K562 (cell line): ENCODE results near the gene VWA3A. TPM values are rescaled to one million over a fixed set of nuclear protein-coding genes. Genes with fewer than 3 reads are reported as not detected.

Experiments
- ATAC-seq: fragments of 200-7000 bp; cut with Tn5 transposase; 3 replicates; pipeline ENCODE4 v1.9.1; 2020; ENCODE audit warnings: moderate library complexity
- BruUV-seq: library from RNA; stranded (reverse); fragments of 400-500 nt; replicated peaks from 2 replicates; lab custom pipeline; 2021; lab: Mats Ljungman, UMichigan
- CTCF ChIA-PET: fragments of 300-600 bp; formaldehyde crosslinking; extraction: SDS; loops from one replicate; lab custom pipeline; 2021; ENCODE audit warnings: low intra/inter-chr PET ratio; lab: Yijun Ruan, JAX
- POLR2A ChIA-PET: fragments of 300-600, 350-650 bp; sonication (Branson Sonifier 250); formaldehyde crosslinking; extraction: SDS; loops from one replicate; lab custom pipeline; 2021; ENCODE audit warnings: antibody characterized with exemption, inconsistent platforms; lab: Yijun Ruan, JAX
- DNase-seq, 4 experiments: peaks; one replicate each; pipeline versions ENCODE4 v3.0.0 to v3.0.0-alpha.2; 2011 to 2018; ENCODE audit warnings: low spot score in 3 of 4, mixed read lengths in 3 of 4; ENCODE audit errors: extremely low read depth in 1 of 4
- FAIRE-seq: peaks from 2 replicates; lab custom pipeline; 2011; peaks lifted over from hg19 to GRCh38; lab: Jason Lieb, UNC
- H2AFZ ChIP-seq: 2 replicates; pipeline ENCODE4 v1.6.0; 2011; ENCODE audit warnings: low read depth, low read length, control low read depth, inconsistent platforms
- H3K27ac ChIP-seq: fragments of 200-600 bp; 3 replicates; pipeline ENCODE4 v1.8.0; 2011; ENCODE audit warnings: low read depth, mild to moderate bottlenecking, control low read depth, inconsistent platforms, low read length, moderate library complexity, mixed read lengths; ENCODE audit errors: extremely low read depth
- H3K27me3 ChIP-seq, 2 experiments: fragments of 300-600 bp in 1 of 2; 2 replicates in 1 of 2; 3 replicates in 1 of 2; pipeline versions ENCODE4 v1.6.0 to v1.8.0; 2011; ENCODE audit warnings: inconsistent platforms in 2 of 2, low read length in 2 of 2, mild to moderate bottlenecking in 1 of 2, mixed read lengths in 1 of 2, moderate library complexity in 1 of 2; ENCODE audit not compliant: control insufficient read depth in 2 of 2, insufficient read depth in 2 of 2
- H3K36me3 ChIP-seq: fragments of 300-600 bp; 3 replicates; pipeline ENCODE4 v1.8.0; 2011; ENCODE audit warnings: mild to moderate bottlenecking, low read length, inconsistent platforms; ENCODE audit not compliant: control insufficient read depth, insufficient read depth
- H3K4me1 ChIP-seq, 2 experiments: fragments of 200-600 bp in 1 of 2; replicated peaks in 1 of 2; 2 replicates in 1 of 2; 3 replicates in 1 of 2; pipeline versions ENCODE4 v1.5.1 to v1.8.0; 2011; ENCODE audit warnings: inconsistent platforms in 2 of 2, low read length in 2 of 2, mild to moderate bottlenecking in 1 of 2, mixed read lengths in 1 of 2, moderate library complexity in 1 of 2; ENCODE audit not compliant: control insufficient read depth in 2 of 2, insufficient read depth in 2 of 2
- H3K4me2 ChIP-seq: 2 replicates; pipeline ENCODE4 v1.6.1; 2011; ENCODE audit warnings: low read length, control low read depth, inconsistent platforms, mixed read lengths; ENCODE audit not compliant: insufficient read depth
- H3K4me3 ChIP-seq: fragments of 200-600 bp; sonication (generic), shearing (Covaris generic); 2 replicates; pipeline ENCODE4 v1.5.1; 2016; ENCODE audit warnings: control low read depth, inconsistent platforms
- H3K79me2 ChIP-seq: fragments of 200-600 bp; 3 replicates; pipeline ENCODE4 v1.8.0; 2011; ENCODE audit warnings: low read length, inconsistent platforms; ENCODE audit not compliant: control insufficient read depth, insufficient read depth
- H3K9ac ChIP-seq, 2 experiments: 2 replicates each; pipeline versions ENCODE4 v1.6.0 to v1.6.1; 2011; ENCODE audit warnings: low read depth in 2 of 2, low read length in 2 of 2, control low read depth in 1 of 2, inconsistent platforms in 1 of 2, mild to moderate bottlenecking in 1 of 2, mixed read lengths in 1 of 2; ENCODE audit not compliant: insufficient read depth in 1 of 2
- H3K9me1 ChIP-seq: one replicate; pipeline ENCODE4 v1.6.0; 2011; ENCODE audit warnings: inconsistent platforms, mild to moderate bottlenecking, low read length, moderate library complexity; ENCODE audit not compliant: control insufficient read depth, insufficient read depth
- H3K9me3 ChIP-seq: replicated peaks from 2 replicates; pipeline ENCODE4 v1.5.1; 2011; ENCODE audit warnings: low read depth, low read length, inconsistent platforms; ENCODE audit not compliant: control insufficient read depth, insufficient read depth
- H4K20me1 ChIP-seq: replicated peaks from 2 replicates; pipeline ENCODE4 v1.6.1; 2011; ENCODE audit warnings: low read length, inconsistent platforms, mixed read lengths; ENCODE audit not compliant: control insufficient read depth, insufficient read depth
- ATF1 ChIP-seq, 2 experiments: fragments of 450-650 bp in 1 of 2; IDR thresholded peaks; 2 replicates each; pipeline ENCODE4 v1.6.1; 2016; ENCODE audit warnings: missing compliant biosample characterization in 1 of 2, missing genetic modification characterization in 1 of 2
- EHMT2 ChIP-seq: fragments of 450-650 bp; IDR thresholded peaks from 2 replicates; pipeline ENCODE4 v1.6.1; 2018; ENCODE audit warnings: antibody characterized with exemption
- FOS ChIP-seq: IDR thresholded peaks from 3 replicates; pipeline ENCODE4 v1.6.1; 2011; ENCODE audit not compliant: insufficient read length; ENCODE audit errors: extremely low read depth
- MBD1 ChIP-seq: fragments of 250-450 bp; sonication (Bioruptor Pico); IDR thresholded peaks from 2 replicates; pipeline ENCODE4 v1.8.0; 2022; ENCODE audit warnings: inconsistent platforms
- MED1 ChIP-seq: sonication (generic); formaldehyde crosslinking; IDR thresholded peaks from 2 replicates; pipeline ENCODE4 v1.8.1; 2023; ENCODE audit warnings: missing genetic modification reagents, borderline replicate concordance
- NFIC ChIP-seq: fragments of 450-650 bp; IDR thresholded peaks from 2 replicates; pipeline ENCODE4 v1.6.1; 2017; ENCODE audit warnings: mild to moderate bottlenecking, inconsistent platforms
- PKNOX1 ChIP-seq: fragments of 450-650 bp; IDR thresholded peaks from 2 replicates; pipeline ENCODE4 v1.6.1; 2016
- PURB ChIP-seq: sonication (generic); formaldehyde crosslinking; IDR thresholded peaks from 2 replicates; pipeline ENCODE4 v1.9.0; 2021; ENCODE audit warnings: low read depth, mild to moderate bottlenecking, missing genetic modification reagents
- RBFOX2 ChIP-seq: fragments of 200-400 bp; formaldehyde crosslinking; IDR thresholded peaks from 2 replicates; pipeline ENCODE4 v1.6.1; 2017; ENCODE audit warnings: low read depth, mild to moderate bottlenecking, low read length, moderate library complexity
- SMAD1 ChIP-seq: fragments of 150-350 bp; IDR thresholded peaks from 2 replicates; pipeline ENCODE4 v1.6.1; 2014; ENCODE audit warnings: low read length, low read depth; ENCODE audit not compliant: partially characterized antibody
- STAT5A ChIP-seq: IDR thresholded peaks from 2 replicates; pipeline ENCODE4 v1.6.1; 2012; ENCODE audit warnings: low read length, inconsistent platforms, borderline replicate concordance
- ZBTB34 ChIP-seq: fragments of 250-450 bp; sonication (Bioruptor Pico); IDR thresholded peaks from 2 replicates; pipeline ENCODE4 v1.8.0; 2021; ENCODE audit warnings: mild to moderate bottlenecking, moderate library complexity
- ZNF212 ChIP-seq: fragments of 450-650 bp; formaldehyde crosslinking; IDR thresholded peaks from 2 replicates; pipeline ENCODE4 v1.4.0; 2020; ENCODE audit warnings: mild to moderate bottlenecking
- ZNF639 ChIP-seq, 2 experiments: fragments of 200-800 bp in 1 of 2; sonication (Bioruptor generic) in 1 of 2; sonication (generic) in 1 of 2; formaldehyde crosslinking in 1 of 2; IDR thresholded peaks in 1 of 2; conservative IDR thresholded peaks in 1 of 2; 2 replicates each; pipeline versions ENCODE4 v1.5.0 to v1.6.1; 2016 to 2020; ENCODE audit warnings: missing compliant biosample characterization in 1 of 2, missing genetic modification characterization in 1 of 2, missing genetic modification reagents in 1 of 2
- WGBS: fragments of 100-300 bp; shearing (Covaris generic); methylation state at CpG from one replicate; pipeline ENCODE4 v1.1.6; 2016; ENCODE audit warnings: low coverage, mixed read lengths; ENCODE audit not compliant: insufficient coverage; ENCODE audit errors: missing lambda C conversion rate; 5-methylcytosine and 5-hydroxymethylcytosine counted together
- in situ Hi-C: fragments of 300-500 bp; cut with MboI; formaldehyde crosslinking; loops from 4 replicates; pipeline ENCODE4 v1.15.0; 2018; ENCODE audit warnings: inconsistent platforms, mixed read lengths
- intact Hi-C: fragments of 100-400 bp; cut with micrococcal nuclease; formaldehyde crosslinking; loops from 2 replicates; pipeline ENCODE4 v1.14.2; 2022
- polyA plus RNA-seq, 8 experiments: library from polyadenylated mRNA; depleted of rRNA in 4 of 8; stranded (reverse) in 5 of 8; unstranded in 3 of 8; fragments of >200 nt; fragmentation: Nextera tagmentation in 2 of 8; fragmentation: Illumina TruSeq in 1 of 8; extraction: Ambion mirVana in 2 of 8; extraction: Trizol in 1 of 8; gene quantifications; 2 replicates each; pipeline versions ENCODE4 v1.2.1 to v1.2.3, GENCODE V29; 2011 to 2014; ENCODE audit warnings: inconsistent platforms in 1 of 8, missing spikeins in 1 of 8
- total RNA-seq, 7 experiments: library from RNA; depleted of rRNA in 6 of 7; stranded (reverse); fragments of >200 nt in 6 of 7; fragmentation: Illumina TruSeq in 2 of 7; extraction: Trizol in 2 of 7; gene quantifications; 2 replicates each; pipeline versions ENCODE4 v1.2.1 to v1.2.3, GENCODE V29; 2011 to 2021; ENCODE audit warnings: low replicate concordance in 1 of 7

The VWA3A gene
- total and polyA plus RNA-seq, 9 of the 15 experiments (the other 6 are each of a cell fraction or from before 2014, with no cell fraction given), result not detected

GRCh38 chr16:22190776-22191531, 98.6 kb downstream of the VWA3A start:
- Histone ChIP-seq H3K4me2 (peak overlapping the region; percentile 95), H3K79me2 (no peaks in the 10 kb centered on the region; the same call in 2 of the 3 replicates), H4K20me1 (no peaks in the 10 kb centered on the region), H3K4me3 (peak overlapping the region; percentile 59), H2AFZ (peak overlapping the region; percentile 98), H3K9me1 (no peaks in the 10 kb centered on the region), H3K27ac (peak overlapping the region; percentile 96), H3K27me3 (no peaks in the 10 kb centered on the region; a peak in 1 of 5 replicates), H3K9ac (peak overlapping the region; percentile 90 to 92), H3K4me1 (peaks cover 25 to 32% of the 10 kb centered on the region in 2 experiments; a peak in 4 of 5 replicates), H3K9me3 (no peaks in the 10 kb centered on the region), H3K36me3 (no peaks in the 10 kb centered on the region; the same call in 2 of the 3 replicates)
- intact Hi-C loops (no loop called here), in situ Hi-C loops (no loop called here)
- peak; percentile 84 for ATAC-seq
- WGBS, result under 1% methylated on average over 34 of the region's 43 CpGs
- POLR2A ChIA-PET, result interaction anchor here (0.6 to 2.4 kb wide), 8 partner anchors 11 to 888 kb away, joined by 3 to 13 read pairs (median 4); partner anchors contain the start of gene POLR3E
- DNase-seq, result peak; percentile 90 to 98 (median 93)
- BruUV-seq, result no TSS peak
- CTCF ChIA-PET, result interaction anchor here (1.4 kb wide), 1 partner anchor 106 kb away, joined by 5 read pairs; the partner anchor contains the start of gene POLR3E
- FAIRE-seq, result peak; percentile 99
- TF ChIP-seq SMAD1 (peak; percentile 81), ZBTB34 (CRISPR knock-in tag) (no peak), RBFOX2 (peak; percentile 91), ZNF639 (CRISPR knock-in tag; conservative IDR thresholded peaks at IDR 0.05 in 1 of 2, IDR thresholded peaks at IDR 0.05 in 1 of 2) (peak in 1 of 2 experiments; percentile 35; a peak in 1 of 4 replicates), ZNF212 (CRISPR knock-in tag) (no peak), ATF1 (CRISPR knock-in tag; IDR thresholded peaks at IDR 0.05) (no peak), ATF1 (tag; IDR thresholded peaks at IDR 0.05) (peak; percentile 93), MED1 (CRISPR knock-in tag) (no peak), MBD1 (CRISPR knock-in tag) (no peak), STAT5A (no peak), FOS (no peak), NFIC (0 out of 2 replicates have a peak, but pooled peaks have one; percentile 22), EHMT2 (no peak), PURB (CRISPR knock-in tag) (no peak), PKNOX1 (peak; percentile 56; the same call in 1 of the 2 replicates)
